Measurements from ENCODE around the gene HPCAL1. TPM values are rescaled to one million over a fixed set of nuclear protein-coding genes. Genes with fewer than 3 reads are reported as not detected.

HPCAL1 gene
- total and polyA plus RNA-seq, 2 experiments from 2014 or later, result 8.3 to 25.4 TPM

GRCh38 chr2:10362096-10362897 lies 59.6 kb downstream of the HPCAL1 start (continued):
- TF ChIP-seq, protein P1, sequence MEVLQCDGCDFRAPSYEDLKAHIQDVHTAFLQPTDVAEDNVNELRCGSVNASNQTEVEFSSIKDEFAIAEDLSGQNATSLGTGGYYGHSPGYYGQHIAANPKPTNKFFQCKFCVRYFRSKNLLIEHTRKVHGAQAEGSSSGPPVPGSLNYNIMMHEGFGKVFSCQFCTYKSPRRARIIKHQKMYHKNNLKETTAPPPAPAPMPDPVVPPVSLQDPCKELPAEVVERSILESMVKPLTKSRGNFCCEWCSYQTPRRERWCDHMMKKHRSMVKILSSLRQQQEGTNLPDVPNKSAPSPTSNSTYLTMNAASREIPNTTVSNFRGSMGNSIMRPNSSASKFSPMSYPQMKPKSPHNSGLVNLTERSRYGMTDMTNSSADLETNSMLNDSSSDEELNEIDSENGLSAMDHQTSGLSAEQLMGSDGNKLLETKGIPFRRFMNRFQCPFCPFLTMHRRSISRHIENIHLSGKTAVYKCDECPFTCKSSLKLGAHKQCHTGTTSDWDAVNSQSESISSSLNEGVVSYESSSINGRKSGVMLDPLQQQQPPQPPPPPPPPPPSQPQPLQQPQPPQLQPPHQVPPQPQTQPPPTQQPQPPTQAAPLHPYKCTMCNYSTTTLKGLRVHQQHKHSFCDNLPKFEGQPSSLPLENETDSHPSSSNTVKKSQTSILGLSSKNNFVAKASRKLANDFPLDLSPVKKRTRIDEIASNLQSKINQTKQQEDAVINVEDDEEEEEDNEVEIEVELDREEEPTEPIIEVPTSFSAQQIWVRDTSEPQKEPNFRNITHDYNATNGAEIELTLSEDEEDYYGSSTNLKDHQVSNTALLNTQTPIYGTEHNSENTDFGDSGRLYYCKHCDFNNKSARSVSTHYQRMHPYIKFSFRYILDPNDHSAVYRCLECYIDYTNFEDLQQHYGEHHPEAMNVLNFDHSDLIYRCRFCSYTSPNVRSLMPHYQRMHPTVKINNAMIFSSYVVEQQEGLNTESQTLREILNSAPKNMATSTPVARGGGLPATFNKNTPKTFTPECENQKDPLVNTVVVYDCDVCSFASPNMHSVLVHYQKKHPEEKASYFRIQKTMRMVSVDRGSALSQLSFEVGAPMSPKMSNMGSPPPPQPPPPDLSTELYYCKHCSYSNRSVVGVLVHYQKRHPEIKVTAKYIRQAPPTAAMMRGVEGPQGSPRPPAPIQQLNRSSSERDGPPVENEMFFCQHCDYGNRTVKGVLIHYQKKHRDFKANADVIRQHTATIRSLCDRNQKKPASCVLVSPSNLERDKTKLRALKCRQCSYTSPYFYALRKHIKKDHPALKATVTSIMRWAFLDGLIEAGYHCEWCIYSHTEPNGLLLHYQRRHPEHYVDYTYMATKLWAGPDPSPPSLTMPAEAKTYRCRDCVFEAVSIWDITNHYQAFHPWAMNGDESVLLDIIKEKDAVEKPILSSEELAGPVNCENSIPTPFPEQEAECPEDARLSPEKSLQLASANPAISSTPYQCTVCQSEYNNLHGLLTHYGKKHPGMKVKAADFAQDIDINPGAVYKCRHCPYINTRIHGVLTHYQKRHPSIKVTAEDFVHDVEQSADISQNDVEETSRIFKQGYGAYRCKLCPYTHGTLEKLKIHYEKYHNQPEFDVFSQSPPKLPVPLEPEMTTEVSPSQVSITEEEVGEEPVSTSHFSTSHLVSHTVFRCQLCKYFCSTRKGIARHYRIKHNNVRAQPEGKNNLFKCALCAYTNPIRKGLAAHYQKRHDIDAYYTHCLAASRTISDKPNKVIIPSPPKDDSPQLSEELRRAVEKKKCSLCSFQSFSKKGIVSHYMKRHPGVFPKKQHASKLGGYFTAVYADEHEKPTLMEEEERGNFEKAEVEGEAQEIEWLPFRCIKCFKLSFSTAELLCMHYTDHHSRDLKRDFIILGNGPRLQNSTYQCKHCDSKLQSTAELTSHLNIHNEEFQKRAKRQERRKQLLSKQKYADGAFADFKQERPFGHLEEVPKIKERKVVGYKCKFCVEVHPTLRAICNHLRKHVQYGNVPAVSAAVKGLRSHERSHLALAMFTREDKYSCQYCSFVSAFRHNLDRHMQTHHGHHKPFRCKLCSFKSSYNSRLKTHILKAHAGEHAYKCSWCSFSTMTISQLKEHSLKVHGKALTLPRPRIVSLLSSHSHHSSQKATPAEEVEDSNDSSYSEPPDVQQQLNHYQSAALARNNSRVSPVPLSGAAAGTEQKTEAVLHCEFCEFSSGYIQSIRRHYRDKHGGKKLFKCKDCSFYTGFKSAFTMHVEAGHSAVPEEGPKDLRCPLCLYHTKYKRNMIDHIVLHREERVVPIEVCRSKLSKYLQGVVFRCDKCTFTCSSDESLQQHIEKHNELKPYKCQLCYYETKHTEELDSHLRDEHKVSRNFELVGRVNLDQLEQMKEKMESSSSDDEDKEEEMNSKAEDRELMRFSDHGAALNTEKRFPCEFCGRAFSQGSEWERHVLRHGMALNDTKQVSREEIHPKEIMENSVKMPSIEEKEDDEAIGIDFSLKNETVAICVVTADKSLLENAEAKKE (CRISPR knock-in tag; IDR thresholded peaks at IDR 0.05), result no peak
- TF ChIP-seq STAT1 (IDR thresholded peaks at IDR 0.05; ENCODE audit: unreplicated experiment) (no peak), EZH2phosphoT487 (IDR thresholded peaks at IDR 0.05; ENCODE audit: unreplicated experiment) (no peak), POLR2AphosphoS5 (IDR thresholded peaks at IDR 0.05; ENCODE audit: low read depth) (no peak), JUNB (IDR thresholded peaks at IDR 0.05; ENCODE audit: unreplicated experiment) (no peak), ZNF331 (CRISPR knock-in tag; IDR thresholded peaks at IDR 0.05; ENCODE audit: low read depth) (no peak), CTCF (conservative IDR thresholded peaks at IDR 0.05; ENCODE audit: low read depth in 2 of 2) (no peak), CREB1 (CRISPR knock-in tag; IDR thresholded peaks at IDR 0.05; ENCODE audit: low read depth) (no peak), EZH2 (IDR thresholded peaks at IDR 0.05; ENCODE audit: low read depth, unreplicated experiment) (no peak)

All from GM23338 (cell line).